ENCODE measurements around the gene RABGGTB.
"Not testable (repeated sequence)": the region's sequence is repeated elsewhere in the genome, so short reads cannot be mapped to it uniquely, and the experiment has no call there.

Gene RABGGTB

DNA sequence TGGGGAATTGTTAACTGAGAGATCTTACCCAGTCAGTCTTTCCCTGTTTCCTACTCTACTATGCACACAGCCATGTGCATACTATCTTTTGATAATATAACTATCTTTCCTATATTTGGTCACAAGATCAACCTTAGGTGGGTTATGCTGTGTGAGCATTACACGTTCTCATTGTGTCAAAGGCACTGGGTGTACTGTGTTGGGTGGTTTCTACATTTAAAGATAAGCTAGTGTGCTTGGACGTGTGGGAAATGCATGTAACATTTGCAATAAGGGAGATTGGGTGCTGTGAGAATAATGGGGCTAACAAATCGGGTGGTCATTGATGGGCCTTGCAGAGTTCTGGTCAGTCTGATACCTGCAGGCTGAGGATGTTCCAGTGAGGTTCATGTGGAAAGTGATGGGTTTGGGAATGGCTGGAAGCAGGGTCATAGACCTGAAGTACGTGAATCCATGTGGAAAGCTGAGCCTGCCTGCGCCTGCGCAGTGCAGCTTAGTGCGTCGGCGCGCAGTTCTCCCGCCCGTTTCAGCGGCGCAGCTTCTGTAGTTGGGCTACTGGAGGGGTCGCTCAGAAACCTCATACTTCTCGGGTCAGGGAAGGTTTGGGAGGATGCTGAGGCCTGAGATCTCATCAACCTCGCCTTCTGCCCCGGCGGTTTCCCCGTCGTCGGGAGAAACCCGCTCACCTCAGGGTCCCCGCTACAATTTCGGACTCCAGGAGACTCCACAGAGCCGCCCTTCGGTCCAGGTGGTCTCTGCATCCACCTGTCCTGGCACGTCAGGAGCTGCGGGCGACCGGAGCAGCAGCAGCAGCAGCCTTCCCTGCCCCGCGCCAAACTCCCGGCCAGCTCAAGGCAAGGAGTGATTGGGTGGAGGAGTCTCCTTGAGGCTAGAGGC, 10.6 kb downstream of the RABGGTB start, which contains the start of gene MSH4:
TSS of gene MSH4 (plus strand) at position 507 of the 897 bp plus-strand sequence. CDS start at position 611, 104 bp downstream.
- no peak for DNase-seq

DNA sequence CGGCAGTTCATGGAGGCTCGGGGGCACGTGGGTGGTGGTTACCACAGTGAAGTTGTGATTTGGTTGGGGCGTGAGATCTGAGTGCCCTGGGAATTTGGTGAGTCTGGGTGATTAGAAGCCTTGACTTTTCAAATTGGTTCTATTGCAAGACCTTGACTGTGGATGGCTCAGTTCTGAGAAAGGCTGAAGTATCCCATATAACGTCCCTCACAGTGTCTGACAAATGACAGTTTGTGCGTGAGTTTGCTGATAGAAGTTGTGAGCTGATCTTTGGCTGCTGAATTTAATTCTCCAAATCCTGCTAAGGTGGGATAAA, 11.2 kb downstream of the RABGGTB start:
- DNase-seq = no peak

DNA sequence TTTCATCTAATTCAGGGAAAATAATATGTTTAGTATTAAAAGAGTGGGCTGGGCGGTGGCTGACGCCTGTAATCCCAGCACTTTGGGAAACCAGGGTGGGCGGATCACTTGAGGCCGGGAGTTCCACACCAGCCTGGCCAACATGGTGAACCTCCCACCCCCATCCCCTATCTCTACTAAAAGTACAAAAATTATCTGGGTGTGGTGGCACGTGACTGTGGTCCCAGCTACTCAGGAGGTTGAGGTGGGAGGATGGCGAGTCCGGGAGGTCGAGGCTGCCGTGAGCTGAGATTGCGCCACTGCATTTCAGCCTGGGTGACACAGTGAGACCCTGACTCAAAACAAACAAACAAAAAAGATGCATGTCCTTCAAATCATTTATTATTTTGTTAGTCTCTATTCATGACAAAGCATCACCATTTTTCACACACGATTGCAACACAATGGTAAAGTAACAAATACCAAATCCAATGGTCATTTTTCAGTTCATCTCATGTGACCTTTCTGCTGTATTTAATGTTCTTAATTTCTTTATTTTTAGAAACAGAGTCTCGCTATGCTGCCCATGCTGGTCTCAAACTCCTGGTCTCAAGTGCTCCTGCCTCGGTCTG, 11.7 kb downstream of the RABGGTB start:
- no peak for DNase-seq

DNA sequence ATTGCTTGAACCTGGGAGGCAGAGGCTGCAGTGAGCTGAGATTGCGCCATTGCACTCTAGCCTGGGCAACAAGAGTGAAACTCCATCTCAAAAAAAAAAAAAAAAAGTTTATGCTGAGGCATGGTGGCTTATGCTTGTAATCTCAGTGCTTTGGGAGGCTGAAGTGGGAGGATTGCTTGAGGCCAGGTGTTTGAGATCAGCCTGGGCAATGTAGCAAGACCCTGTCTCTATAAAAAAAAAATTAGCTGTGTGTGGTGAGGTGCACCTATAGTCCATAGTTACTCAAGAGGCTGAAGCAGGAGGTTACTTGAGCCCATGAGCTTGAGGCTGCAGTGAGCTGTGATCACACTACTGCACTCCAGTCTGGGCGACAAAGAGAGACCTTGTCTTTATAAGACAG, 15.4 kb downstream of the RABGGTB start:
- not testable (repeated sequence) for DNase-seq

DNA sequence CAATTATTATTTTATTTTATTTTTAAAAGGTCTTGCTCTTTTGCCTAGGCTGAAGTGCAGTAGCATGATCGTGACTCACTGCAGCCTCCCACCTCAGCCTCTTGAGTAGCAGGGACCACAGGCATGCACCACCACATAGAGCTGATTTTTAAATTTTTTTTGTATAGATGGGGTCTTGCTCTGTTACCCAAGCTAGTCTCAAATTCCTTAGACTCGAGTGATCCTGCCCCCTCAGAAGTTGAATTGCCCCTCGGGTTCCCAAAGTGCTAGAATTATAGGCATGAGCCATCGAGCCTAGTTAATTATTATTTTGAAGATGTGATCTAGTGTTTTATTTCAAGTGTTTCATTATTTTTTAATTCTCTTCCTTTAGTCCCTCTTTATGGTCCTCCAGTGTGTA, 22.9 kb downstream of the RABGGTB start:
- no peak for DNase-seq

DNA sequence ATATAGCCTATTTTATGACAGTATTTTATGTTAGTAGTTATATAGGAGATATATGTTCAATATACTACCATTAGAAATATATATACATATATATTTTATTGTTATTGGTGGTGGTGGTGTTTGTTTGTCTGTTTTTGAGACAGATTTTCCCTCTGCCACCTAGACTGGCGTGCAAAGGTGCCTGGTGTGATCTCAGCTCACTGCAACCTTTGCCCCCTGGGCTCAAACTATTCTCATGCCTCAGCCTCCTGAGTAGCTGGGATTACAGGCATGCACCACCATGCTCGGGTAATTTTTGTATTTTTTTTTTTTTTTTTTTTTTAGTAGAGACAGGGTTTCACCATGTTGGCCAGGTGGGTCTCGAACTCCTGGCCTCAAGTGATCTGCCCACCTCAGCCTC, 24.1 kb downstream of the RABGGTB start:
- not testable (repeated sequence) for DNase-seq

DNA sequence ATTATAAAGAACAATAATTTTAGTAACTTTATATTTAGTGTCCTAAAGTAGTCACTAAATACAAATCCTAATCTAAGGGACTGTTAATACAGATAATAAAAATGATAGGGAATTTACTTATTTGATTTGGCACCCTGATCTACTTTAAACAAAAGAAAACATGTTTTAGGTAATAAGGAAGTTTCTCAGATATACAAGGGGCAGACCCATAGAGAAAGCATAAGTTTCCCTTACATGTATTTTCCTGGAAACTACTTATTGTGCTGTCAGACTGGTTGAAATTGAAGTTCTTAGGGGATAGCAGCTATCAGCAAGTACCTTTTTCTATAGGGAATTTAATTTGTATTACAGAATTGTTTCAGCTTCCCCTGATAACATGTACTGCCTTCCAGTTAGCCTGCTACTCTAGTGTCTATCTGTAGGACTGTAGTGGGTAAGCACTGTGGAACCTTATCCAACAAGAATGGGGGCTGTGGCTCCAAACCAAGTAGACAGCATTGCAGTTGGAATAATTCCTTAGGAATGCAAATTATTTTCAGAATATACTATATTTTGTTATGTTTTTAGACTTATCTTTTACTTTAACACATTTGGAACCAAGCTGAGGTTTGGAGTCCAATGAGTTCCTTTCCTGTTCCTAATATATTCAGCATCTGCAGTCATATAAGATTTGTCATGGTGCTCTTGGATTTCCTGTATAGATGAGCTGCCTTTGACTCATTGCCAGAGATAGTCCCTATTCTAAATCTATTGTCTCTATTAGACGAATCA, 25.3 kb downstream of the RABGGTB start:
- no peak for DNase-seq

DNA sequence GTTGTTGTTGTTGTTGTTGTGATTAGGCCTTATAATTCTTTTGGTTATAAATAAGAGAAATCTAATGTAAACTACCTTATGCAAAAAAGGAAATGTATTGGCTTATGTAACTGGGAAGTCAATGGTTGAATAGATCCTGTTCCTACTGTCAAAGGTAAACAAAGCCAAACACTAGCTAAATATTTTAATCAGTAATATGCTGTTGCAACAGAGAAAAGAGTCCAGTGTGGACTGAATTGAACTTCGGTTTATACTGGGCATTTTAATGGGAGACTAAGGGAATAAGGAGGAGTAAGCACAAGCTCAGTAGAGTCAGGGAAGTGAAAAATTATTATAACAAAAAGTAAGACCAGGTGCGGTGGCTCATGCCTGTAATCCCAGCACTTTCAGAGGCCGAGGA, 26.0 kb downstream of the RABGGTB start:
- no peak for DNase-seq

DNA sequence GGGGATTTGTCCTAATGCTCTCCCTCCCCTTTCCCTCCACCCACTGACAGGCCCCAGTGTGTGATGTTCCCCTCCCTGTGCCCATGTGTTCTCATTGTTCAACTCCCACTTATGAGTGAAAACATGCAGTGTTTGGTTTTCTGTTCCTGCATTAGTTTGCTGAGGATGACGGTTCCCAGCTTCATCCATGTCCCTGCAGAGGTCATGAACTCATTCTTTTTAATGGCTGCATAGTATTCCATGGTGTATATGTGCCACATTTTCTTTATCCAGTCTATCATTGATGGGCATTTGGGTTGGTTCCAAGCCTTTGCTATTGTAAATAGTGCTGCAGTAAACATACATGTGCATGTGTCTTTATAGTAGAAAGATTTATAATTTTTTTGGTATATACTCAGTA, 37.5 kb downstream of the RABGGTB start:
- DNase-seq = not testable (repeated sequence)

DNA sequence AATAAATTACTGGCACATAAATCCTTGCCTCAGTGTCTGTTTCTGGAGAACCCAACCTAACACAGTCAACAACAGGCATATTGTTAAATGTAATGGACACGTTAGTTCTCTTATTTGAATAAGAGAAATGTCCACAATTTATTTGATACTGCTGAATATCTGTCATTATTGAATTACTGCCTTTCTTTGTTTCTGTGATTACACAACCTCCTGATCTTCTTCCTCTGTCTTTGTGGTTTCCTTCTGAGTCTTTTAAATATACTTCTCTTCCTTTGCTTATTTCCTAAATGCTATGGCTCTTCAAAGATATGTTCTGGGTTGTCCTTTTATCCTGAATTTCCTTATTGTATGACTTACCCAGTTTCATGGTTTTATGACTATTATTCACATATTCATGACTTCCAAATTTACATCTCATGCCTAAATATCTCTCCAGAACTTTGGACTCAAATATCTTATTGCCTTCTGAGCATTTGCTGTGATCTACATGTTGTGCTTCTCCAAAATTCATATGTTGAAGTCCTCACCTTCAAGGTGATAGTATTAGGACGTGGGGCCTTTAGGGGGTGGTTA, 50.6 kb downstream of the RABGGTB start:
- no peak for DNase-seq

DNA sequence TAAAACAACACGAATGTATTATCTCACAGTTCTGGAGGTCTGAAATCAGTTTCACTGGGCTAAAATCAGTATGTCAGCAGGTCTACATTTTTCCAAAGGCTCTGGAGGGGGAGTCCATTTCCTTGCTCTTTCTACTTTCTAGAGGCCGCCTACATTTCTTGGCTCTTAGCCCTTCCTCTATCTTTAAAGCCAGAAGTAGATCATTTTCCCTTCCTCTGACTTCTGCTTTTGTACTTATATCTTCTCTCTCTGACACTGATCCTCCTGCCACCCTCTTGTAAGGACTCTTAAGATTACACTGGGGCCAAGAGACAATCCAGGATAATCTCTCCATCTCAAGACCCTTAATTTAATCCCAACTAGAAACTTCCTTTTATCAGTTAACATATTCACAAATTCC, 52.0 kb downstream of the RABGGTB start:
- DNase-seq = no peak

DNA sequence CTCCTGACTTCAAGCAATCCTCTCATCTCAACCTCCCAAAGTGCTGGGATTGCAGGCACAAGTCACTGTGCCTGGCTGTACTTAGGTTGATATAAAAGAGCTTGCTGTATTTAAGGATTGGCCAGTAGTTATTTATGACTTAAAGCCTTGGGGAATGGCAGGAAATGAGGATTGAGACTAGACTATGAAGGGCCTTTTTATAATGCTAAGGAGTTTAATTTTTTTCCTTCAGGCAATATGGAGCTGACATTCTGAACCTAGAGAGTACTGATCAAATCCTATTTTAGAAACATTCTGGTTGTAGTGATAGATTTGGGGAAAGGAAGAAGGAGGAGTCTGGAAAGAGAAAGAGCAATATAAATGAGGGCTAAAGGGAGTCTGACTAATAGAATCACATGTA, 55.4 kb downstream of the RABGGTB start:
- DNase-seq = no peak

Measured in bone marrow (tissue), 2 donors.